ENCODE results near the gene ACSM3.

The ACSM3 gene

DNA sequence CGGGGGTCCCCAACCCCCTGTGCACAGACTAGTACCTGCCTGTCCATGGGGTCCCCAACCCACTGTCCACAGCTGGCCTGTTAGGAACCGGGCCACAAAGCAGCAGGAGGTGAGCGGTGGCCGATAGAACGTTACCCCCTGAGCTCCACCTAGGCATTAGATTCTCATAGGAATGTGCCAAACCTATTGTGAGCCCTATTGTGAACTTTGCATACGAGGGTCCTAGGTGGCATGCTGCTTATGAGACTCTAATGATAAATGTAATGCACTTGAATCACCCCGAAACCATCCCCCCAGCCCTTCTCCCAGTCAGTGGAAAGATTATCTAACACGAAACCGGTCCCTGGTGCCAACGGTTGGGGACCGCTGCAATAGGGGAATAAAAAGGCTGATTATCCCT is 44.0 kb downstream of the ACSM3 start:
- DNase-seq = no peak

DNA sequence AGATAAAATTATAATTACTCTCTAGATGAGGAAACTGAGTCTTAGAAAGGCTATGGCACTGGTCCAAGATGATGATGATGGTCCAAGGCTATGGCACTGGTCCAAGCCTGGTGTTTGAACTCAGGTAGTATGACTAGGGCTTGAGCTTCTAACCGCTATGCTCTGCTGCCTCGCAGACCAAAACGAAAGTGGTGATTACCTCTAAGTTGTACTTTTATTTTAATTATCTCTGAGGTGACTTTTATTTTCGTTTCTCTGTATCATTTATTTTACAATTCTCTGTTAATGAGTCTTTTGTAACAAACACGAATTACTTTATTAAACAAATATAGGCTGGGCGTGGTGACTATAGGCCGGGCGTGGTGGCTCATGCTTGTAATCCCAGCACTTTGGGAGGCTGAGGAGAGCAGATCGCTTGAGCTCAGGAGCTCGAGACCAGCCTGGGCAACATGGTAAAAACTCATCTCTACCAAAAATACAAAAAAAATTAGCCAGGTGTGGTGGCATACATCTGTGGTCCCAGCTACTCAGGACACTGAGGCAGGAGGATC is 48.1 kb downstream of the ACSM3 start:
- no peak for DNase-seq

DNA sequence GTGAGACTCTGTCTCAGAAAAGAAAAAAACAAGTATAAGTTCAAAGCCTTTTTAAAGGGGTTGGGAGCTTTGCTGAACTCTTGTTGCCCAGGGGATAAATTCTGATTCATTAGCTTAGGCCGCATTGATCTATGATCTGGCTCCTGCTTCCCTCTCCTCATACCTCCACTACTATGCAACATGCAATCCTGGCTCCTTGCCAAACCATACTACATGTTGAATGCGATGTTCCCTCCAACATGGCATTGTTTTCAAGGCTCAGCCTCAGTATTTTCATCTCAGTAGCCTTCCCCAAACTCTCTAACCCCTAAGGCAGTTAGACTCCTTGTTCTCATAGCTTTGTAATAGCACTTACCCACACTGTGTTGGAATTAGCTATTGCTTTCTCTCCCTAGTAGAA is 48.7 kb downstream of the ACSM3 start:
- no peak for DNase-seq

DNA sequence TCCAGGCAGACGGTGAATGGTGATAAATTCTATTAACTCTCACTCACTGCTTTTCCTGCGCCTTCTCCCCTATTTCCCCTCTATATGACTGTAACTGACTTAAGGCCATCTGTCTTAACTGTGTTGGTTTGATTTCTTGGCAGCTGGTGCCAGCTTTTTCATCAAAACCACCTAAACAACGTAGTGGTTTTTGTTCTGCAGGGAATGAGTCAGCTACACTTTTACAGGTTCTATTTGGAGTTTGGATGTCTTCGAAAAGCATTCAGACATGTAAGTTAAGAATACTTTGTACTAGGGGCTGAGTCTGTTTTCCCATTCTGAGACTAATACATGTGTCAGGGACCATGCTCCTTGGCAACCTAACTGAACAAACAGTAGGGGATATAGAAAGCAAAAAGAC is 51.0 kb downstream of the ACSM3 start:
- no peak for DNase-seq

- DNase-seq = no peak
Observed at GRCh38 chr16:20818929-20819585, 55.2 kb downstream of the ACSM3 start.

DNA sequence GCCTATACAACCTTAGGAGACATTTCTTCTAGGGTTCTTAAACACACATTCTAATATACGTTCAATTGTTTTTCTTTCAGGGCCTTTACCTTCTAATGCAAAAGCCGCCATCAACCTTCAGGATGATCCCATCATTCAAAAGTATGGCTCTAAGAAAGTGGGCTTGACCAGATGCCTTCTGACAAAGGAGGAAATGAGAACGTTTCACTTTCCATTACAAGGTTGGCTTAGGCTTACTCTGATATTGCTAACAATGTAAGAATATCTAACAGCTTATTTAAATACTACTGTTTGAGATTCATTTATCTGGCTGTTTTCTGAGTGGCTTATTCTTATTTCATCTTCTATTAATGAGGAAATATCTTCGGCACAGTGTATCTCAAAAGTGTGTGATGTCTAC is 57.9 kb downstream of the ACSM3 start:
- DNase-seq = no peak

DNA sequence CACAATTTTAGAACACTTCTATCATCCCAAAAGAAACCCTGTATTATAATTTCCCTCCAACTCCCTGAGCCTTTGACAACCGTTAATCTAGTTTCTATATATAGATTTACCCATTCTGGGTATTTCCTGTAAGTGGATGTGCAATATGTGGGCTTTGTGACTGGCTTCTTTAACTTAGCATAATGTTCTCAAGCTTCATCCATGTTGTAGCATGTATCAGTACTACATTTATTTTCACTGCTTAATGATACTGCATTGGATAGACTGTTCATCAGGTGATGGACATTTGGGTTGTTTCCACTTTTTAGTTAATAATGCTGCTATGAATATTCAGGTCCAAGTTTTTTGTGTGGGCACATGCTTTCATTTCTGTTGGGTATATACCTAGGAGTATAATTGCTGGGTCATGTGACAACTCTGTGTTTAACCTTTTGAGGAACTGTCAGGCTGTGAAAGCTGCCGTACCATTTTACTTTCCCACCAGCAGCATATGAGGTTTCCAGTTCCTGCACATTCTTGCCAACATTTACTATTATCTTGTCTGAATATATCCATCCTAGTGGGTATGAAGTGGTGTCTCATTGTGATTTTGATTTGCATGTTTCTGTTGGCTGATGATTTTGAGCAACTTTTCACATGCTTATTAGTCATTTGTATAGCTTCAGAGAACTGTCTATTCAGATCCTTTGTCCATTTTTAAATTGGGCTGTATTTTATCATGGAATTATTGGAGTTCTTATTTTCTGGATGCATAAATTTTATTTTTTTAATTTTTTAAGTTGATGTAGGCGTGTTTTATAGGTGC is 58.9 kb downstream of the ACSM3 start:
- no peak for DNase-seq

DNA sequence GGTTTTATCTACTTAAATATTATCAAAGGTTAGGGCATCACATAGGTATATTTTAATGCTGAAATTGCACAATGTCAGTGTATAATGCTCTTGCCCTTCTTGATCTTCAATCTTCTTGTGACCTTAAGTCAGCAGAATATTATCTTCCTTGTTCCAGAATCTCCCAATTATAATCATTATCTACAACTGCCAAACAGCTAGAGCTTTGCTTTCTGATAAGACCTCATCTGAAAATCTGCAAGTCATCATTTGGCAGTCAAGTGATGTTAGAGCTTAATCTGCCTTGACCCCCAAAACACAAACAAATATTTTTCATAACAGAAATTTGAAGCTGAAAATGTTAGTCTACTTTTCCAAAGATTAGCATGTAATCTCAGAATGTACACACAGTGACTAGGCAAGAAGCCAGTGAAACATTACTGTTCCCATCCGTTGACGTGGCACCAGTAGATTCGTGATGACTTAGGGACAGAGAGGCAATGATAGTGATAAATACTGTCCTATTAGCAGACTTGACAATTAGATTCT is 62.3 kb downstream of the ACSM3 start:
- no peak for DNase-seq

DNA sequence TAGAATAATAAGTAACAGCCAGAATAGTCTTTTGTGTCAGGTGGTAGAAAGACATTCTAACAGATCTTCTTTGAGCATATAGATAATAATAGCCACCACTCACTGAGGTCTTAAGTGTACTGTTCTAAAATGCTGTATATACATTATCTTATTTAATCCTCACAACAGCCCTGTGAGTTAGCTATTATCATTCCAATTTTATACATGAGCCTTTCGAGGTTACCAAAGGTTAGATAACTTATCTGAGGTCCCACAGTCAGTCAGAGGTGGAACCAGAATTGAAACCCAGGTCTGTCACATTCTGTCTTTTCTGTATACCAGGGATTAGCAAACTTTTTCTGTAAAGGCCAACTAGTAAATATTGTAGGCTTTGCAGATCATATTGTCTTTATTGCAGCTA is 65.7 kb downstream of the ACSM3 start:
- no peak for DNase-seq

GRCh38 chr16:20830372-20830771 is 66.6 kb downstream of the ACSM3 start:
- no peak for DNase-seq

GRCh38 chr16:20833086-20833485 is 69.3 kb downstream of the ACSM3 start:
- no peak for DNase-seq

- no peak for DNase-seq
Observed at GRCh38 chr16:20838240-20838639, 74.4 kb downstream of the ACSM3 start.

GRCh38 chr16:20839504-20839903 is 75.7 kb downstream of the ACSM3 start:
- no peak for DNase-seq

DNA sequence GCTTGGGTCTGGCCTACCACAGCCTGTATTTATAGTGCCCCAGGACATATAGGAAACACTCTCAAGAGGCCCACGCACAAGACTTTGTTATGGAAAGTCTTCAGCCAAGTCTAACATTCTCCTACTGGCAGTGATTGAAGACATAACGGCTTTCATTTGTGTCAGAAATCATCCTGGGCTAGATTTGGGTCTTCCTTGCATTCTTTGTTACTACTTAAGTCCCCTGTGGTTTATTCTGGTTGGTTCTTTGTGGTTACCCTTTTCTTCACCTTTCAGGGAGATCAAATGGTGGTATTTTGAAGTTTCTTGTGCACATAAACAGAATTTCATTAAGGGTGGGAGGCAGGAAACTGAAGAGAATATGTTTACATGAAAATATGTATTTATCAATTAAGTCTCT is 80.2 kb downstream of the ACSM3 start:
- DNase-seq = no peak

DNA sequence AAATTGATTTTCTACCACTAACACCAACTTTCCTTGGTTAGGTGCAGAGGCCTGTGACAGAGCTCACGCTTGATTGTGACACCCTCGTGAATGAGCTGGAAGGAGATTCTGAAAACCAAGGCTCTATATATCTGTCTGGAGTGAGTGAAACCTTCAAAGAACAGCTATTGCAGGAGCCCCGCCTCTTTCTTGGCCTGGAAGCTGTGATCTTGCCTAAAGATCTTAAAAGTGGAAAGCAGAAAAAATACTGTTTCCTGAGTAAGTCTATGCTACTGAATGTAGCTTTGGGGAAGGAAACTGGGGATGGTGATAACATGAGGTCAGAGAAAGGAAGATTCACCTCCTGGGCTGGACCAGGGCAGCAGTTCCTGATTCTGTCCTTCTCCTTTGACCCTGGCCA is 80.8 kb downstream of the ACSM3 start:
- DNase-seq = no peak

- DNase-seq = no peak
Observed at GRCh38 chr16:20846030-20846429, 82.2 kb downstream of the ACSM3 start.

- DNase-seq = no peak
Observed at GRCh38 chr16:20846551-20846950, 82.7 kb downstream of the ACSM3 start.

Measured in fibroblast of skin of right quadriceps (primary cell).